IPS-18a (cell line): Measurements from ENCODE around the gene M6PR.
"Not testable (repeated sequence)": the region's sequence is repeated elsewhere in the genome, so short reads cannot be mapped to it uniquely, and the experiment has no call there.

Experiments
- H3K27ac ChIP-seq: one replicate; pipeline ENCODE4 v1.5.1; 2013; ENCODE audit warnings: low read length
- H3K27me3 ChIP-seq: one replicate; pipeline ENCODE4 v1.6.1; 2013; ENCODE audit warnings: mild to moderate bottlenecking, low read length; ENCODE audit not compliant: control insufficient read depth, insufficient read depth
- H3K36me3 ChIP-seq: one replicate; pipeline ENCODE4 v1.6.1; 2013; ENCODE audit warnings: low read depth, low read length; ENCODE audit not compliant: control insufficient read depth
- H3K4me1 ChIP-seq: one replicate; pipeline ENCODE4 v1.6.1; 2013; ENCODE audit warnings: low read depth, low read length; ENCODE audit not compliant: control insufficient read depth
- H3K4me3 ChIP-seq: one replicate; pipeline ENCODE4 v1.5.1; 2013; ENCODE audit warnings: low read length
- H3K9ac ChIP-seq: one replicate; pipeline ENCODE4 v1.6.1; 2013; ENCODE audit warnings: mild to moderate bottlenecking, low read length, moderate library complexity
- H3K9me3 ChIP-seq: one replicate; pipeline ENCODE4 v1.6.1; 2013; ENCODE audit warnings: low read depth, low read length; ENCODE audit not compliant: control insufficient read depth

M6PR gene

DNA sequence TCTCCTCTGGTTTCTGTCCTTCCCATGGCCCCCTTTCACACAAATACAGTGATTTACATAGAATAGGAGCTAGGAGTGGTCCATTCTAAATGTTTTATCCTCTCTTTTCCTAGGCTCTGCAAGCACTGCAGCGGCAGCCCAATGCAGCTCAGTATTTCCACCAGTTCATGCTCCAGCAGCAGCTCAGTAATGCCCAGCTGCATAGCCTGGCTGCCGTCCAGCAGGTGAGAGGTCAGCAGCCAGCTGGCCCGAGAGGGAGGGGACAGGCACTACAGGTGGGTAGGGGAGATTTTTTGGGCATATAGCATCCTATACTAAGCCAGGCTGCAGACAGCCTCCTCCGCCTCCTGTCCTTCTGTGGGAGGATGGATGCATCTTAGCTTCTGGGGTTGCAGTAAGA, 29.8 kb downstream of the M6PR start:
- not testable (repeated sequence) for H3K4me3 ChIP-seq, H3K9ac ChIP-seq, H3K27me3 ChIP-seq, H3K27ac ChIP-seq, H3K9me3 ChIP-seq, H3K4me1 ChIP-seq
- peaks cover 74% of the 10 kb centered on the region for H3K36me3 ChIP-seq

DNA sequence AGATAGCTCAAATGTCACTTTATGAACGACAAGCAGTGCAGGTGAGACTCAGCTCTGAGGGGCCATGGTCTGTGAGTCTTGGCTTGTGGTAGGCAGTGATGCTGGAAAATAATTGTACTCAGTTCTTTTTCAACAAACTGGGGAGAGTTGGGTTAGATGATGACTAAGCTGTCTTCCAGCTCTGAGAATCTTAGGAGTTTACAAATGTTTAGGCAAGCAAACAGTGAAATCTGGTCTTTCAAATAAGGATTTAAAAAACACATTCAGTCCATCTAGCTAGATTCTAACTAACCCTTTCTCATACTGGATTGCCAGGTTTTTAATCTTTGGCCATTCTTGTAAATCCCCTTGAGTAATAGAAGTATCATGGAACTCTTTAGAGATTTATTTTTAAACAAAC, 31.7 kb downstream of the M6PR start:
- Histone ChIP-seq H3K36me3 (peaks cover 56% of the 10 kb centered on the region), H3K4me3 (peak overlapping the region; percentile 81), H3K4me1 (peaks cover 15% of the 10 kb centered on the region), H3K27me3 (no peaks in the 10 kb centered on the region), H3K27ac (no peak overlapping the region), H3K9ac (peak overlapping the region; percentile 16), H3K9me3 (no peaks in the 10 kb centered on the region)

DNA sequence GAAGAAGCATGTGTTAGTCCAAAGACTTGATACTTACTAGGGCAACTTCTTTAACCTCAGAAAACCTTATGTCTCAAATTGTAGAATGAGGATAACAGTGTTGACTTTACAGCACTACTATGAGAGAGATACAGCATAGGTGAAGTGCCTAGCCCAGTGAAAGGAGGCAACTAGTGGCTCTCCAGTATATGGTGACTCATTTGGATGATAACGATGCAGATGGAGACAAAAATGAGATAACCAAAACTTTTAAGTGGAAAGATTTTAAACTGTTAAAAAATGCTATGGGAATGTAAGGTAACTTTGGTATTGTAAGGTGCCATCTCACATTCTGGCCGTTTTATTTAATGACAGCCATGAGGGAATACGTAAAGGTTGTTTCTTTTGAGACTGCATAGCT, 32.4 kb downstream of the M6PR start:
- H3K9ac ChIP-seq = peak overlapping the region; percentile 81
- H3K27ac ChIP-seq = no peak overlapping the region
- peak overlapping the region; percentile 81 for H3K4me3 ChIP-seq
- H3K27me3 ChIP-seq = no peaks in the 10 kb centered on the region
- H3K36me3 ChIP-seq = peaks cover 49% of the 10 kb centered on the region
- no peaks in the 10 kb centered on the region for H3K9me3 ChIP-seq
- H3K4me1 ChIP-seq = peaks cover 22% of the 10 kb centered on the region

DNA sequence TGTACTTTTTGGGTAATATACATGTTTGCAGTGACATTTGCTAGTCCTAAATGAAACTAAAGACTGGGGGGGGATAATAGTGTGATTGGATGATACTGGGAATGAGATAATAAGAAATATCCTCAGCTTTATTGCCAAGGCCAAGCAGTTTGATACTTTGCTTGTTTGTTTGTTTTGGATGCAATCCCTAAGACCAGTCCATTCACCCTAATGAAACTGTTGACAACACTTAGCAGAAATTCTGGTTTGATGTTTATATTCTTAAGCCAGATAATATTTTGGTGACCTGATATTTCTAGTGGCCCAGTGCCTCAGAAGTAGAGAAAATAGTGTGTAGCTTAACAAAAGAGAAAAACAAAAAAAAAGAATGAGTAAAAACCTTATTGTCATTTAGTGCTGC, 33.3 kb downstream of the M6PR start:
- H3K27me3 ChIP-seq = no peaks in the 10 kb centered on the region
- no peaks in the 10 kb centered on the region for H3K9me3 ChIP-seq
- peak overlapping the region; percentile 81 for H3K9ac ChIP-seq
- peaks cover 40% of the 10 kb centered on the region for H3K36me3 ChIP-seq
- H3K27ac ChIP-seq = no peak overlapping the region
- H3K4me3 ChIP-seq = peak overlapping the region; percentile 81
- H3K4me1 ChIP-seq = peaks cover 30% of the 10 kb centered on the region

DNA sequence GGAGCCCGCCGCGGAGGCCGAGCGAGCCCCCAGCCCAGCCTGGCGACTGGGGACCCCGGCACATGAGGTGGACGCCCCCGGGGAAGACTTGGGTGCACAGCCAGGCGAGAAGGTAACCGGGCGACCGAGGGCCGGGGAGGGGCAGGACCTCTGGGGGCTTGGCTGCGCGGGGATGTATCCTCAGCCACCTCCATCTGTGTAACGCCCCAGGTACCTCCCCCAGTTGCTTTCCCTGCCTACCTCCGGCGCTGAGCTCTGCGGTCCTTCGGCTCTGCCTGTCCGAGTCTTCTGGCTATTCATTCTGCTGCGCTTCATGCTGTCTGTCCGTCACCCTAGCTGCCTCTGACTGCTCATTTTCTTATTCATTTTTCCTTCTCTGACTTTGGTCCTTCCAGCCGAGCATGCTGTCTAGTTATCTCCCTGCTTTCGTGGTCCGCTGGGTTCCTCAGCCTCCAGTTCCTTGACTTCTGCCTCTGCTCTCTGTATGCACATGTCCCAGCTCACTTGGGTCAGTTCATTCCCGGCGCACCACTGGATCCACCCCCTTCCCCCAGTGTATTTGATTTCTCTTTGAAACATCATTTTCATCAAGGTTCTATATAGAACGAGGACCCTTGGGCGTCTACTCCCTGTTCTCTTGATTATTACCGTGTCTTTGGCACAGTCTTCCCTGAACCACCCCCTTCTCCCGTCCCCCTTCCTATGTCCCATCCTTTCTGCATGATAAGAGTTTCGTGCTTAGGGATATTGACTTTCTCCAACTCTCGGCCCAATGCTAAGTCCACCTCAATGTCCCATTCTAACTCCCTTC, 34.5 kb downstream of the M6PR start:
- H3K9ac ChIP-seq = peak overlapping the region; percentile 81
- peaks cover 28% of the 10 kb centered on the region for H3K36me3 ChIP-seq
- H3K9me3 ChIP-seq = no peaks in the 10 kb centered on the region
- H3K27ac ChIP-seq = peak overlapping the region; percentile 5
- H3K4me3 ChIP-seq = peak overlapping the region; percentile 81
- no peaks in the 10 kb centered on the region for H3K27me3 ChIP-seq
- peaks cover 42% of the 10 kb centered on the region for H3K4me1 ChIP-seq

DNA sequence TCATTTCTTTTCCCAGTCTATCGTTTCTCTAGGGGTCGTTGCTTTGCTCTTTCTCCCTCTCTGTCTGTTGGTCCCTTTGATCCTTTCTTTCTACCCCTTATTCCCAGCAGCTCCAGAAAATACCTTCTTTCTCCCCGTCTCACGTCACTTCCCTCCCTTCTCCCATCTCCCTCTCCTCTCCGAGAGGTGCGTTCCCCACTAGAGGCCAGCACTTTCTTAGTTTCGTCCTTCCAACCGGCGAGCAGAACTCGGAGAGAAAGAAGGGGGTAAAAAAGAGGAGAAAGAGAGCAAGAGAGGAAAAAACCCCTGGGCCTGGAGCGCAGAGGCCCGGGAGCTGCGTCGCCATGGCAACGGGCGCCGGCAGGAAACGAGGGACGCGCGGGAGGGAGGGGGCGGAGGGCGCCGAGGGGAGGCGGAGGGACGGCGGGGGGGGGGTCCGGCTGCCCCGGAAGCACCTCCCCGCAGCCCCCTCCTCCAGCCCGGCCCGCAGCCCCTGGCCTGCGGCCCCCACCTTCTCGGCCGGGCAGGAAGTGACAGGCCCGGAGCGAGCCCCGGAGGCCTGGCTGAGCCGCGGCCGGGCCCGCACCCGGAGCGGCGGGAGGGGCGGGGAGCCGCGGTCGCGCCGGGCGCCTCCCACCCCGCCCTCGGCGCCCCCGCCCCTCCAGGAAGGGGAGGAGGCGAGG, 35.3 kb downstream of the M6PR start, which contains the start of gene PHC1:
Gene PHC1 (plus strand): TSS at position 477 of the 683 bp plus-strand sequence. CDS start 3,169 bp downstream, outside the sequence.
- peaks cover 45% of the 10 kb centered on the region for H3K4me1 ChIP-seq
- peaks cover 21% of the 10 kb centered on the region for H3K36me3 ChIP-seq
- not testable (repeated sequence) for H3K27me3 ChIP-seq, H3K9me3 ChIP-seq
- peak within 1 kb of the TSS; percentile 99 for H3K9ac ChIP-seq
- peak within 1 kb of the TSS; percentile 89 for H3K4me3 ChIP-seq
- peak within 1 kb of the TSS; percentile 98 for H3K27ac ChIP-seq

DNA sequence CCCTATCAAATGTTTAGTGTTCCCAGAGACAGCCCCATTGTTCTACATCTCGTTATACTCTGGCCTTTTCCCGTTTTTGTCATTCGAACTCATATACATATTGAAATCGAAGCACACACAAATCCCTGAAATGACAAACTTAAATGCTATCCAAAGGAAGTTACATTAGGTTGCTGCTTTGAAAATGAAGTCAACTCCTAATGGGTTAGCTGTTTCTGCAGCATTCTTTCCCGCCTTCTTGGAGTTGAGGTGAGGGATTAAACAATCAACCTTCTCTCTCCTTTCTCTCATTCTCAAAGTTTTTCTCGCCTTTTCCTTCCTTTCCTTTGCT, 35.8 kb downstream of the M6PR start:
- Histone ChIP-seq H3K27ac (peak overlapping the region; percentile 98), H3K36me3 (peaks cover 16% of the 10 kb centered on the region), H3K4me3 (peak overlapping the region; percentile 89), H3K9ac (peak overlapping the region; percentile 99), H3K27me3 (no peaks in the 10 kb centered on the region), H3K4me1 (peaks cover 45% of the 10 kb centered on the region), H3K9me3 (no peaks in the 10 kb centered on the region)

DNA sequence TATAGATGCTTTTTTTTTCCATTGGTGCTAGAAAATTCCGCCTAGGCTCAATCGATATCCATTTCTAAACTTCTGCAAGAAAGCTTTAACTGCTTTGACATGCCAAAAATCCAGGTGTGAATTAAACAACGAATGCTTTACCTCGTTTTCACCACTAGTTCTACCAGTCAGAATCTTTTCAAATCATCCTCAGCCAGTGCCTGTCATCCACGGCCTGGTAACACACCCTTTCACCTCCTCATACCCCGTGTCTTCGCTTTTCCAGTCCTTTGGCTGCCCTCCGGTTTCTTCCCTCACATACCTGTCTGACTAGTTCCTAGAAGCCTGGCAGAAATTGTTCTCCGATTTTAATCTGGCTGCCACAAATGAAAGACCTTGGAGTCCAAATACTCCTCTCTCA, 36.5 kb downstream of the M6PR start:
- H3K4me3 ChIP-seq = peak overlapping the region; percentile 89
- peak overlapping the region; percentile 99 for H3K9ac ChIP-seq
- H3K4me1 ChIP-seq = peaks cover 45% of the 10 kb centered on the region

DNA sequence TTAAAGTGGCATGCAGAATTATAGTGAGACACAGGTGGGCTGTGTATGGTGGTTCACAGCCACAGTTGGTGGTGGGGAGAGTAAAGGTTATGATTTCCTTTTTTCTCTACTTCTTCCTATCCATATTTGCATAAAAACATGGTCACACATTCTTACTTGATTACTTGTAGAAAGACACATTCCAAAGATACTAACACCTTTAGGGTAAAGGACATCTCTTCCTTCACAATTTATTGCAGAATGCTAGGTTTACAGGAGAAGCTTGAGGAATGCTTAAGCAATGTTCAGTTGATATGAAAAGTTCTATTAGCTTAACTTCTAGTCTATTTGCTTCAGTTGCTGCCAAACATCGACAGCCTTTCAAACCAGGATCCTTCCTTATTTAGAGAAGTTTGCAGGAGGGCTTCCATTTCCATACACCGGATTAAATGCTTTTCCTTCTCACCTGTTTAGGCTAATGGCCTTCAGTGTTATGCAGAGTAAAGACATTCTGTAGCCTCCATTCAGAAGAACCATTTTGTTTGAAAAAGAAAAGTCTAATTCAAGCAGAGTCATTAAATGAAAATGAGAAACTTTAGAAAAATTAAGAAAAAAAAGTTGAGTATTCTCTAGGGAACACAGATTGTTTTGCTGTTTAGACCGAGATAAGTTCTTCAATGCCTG, 37.7 kb downstream of the M6PR start:
- peak overlapping the region; percentile 89 for H3K4me3 ChIP-seq
- H3K36me3 ChIP-seq = no peaks in the 10 kb centered on the region
- peak overlapping the region; percentile 98 for H3K27ac ChIP-seq
- H3K4me1 ChIP-seq = peaks cover 50% of the 10 kb centered on the region
- no peaks in the 10 kb centered on the region for H3K27me3 ChIP-seq
- no peaks in the 10 kb centered on the region for H3K9me3 ChIP-seq
- H3K9ac ChIP-seq = peak overlapping the region; percentile 99

More for the DNA sequence above, 36.5 kb downstream of the M6PR start:
- no peaks in the 10 kb centered on the region for H3K27me3 ChIP-seq
- H3K36me3 ChIP-seq = peaks cover 8% of the 10 kb centered on the region
- H3K9me3 ChIP-seq = no peaks in the 10 kb centered on the region
- H3K27ac ChIP-seq = peak overlapping the region; percentile 98

DNA sequence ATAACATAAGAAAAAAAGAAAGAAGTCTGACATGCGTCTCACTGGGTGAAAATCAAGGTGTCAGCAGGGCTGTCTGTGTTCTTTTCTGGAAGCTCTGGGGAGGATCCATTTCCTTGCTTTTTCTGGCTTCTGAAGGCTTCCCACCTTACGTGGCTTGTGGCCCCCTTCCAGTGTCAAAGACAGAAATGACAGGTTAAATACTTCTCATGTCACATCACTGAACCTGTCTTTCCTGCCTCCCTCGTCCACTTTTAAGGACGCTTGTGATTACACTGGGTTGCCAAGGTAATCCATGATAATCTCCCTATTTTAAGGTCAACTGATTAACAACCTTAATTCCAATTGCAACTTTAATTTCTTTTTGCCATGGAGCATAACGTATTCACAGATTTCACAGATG, 39.7 kb downstream of the M6PR start:
- Histone ChIP-seq H3K9me3 (no peaks in the 10 kb centered on the region), H3K27ac (peak overlapping the region; percentile 98), H3K9ac (peak overlapping the region; percentile 26), H3K27me3 (no peaks in the 10 kb centered on the region), H3K4me1 (peaks cover 67% of the 10 kb centered on the region), H3K36me3 (no peaks in the 10 kb centered on the region), H3K4me3 (no peak overlapping the region)

DNA sequence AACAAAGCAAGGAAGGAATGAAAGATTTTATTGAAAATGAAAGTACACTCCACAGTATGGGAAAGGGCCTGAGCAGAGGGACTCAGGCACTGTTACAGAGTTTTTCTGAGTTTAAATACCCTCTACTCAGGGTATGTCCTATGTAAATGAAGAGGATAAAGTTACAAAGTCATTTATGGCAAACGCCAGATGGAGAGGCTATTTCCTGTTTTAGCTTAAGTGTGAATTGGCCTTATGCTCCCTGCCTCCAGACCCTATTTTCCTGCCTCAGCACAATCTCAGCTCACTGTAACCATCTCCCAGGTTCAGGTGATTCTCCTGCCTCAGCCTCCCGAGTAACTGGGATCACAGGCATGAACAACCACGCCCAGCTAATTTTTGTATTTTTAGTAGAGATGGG, 41.9 kb downstream of the M6PR start:
- peak overlapping the region; percentile 6 for H3K4me3 ChIP-seq
- no peaks in the 10 kb centered on the region for H3K9me3 ChIP-seq
- H3K4me1 ChIP-seq = peaks cover 60% of the 10 kb centered on the region
- peak overlapping the region; percentile 77 for H3K27ac ChIP-seq
- no peaks in the 10 kb centered on the region for H3K36me3 ChIP-seq
- no peaks in the 10 kb centered on the region for H3K27me3 ChIP-seq
- peak overlapping the region; percentile 32 for H3K9ac ChIP-seq
